Stimulated activated CD8-positive, alpha-beta memory T cell treated with anti-CD3 and anti-CD28 coated beads, Interleukin-15, amount 100 ng/mL, for 48 hours (primary cell): ENCODE measurements around the gene SNN.

Source experiments
- DNase-seq, 2 donors: peaks; one replicate each; pipeline ENCODE4 v3.0.0-alpha.2; 2020; ENCODE audit warnings: low read depth in 2 of 2

SNN gene

GRCh38 chr16:11667221-11667823 lies 933 bp upstream of the SNN start:
- DNase-seq, result no peak

GRCh38 chr16:11668623-11669379 lies 546 bp downstream of the SNN start:
- no peak for DNase-seq

- no peak for DNase-seq
Observed at GRCh38 chr16:11669380-11670146, 1.3 kb downstream of the SNN start.

DNA sequence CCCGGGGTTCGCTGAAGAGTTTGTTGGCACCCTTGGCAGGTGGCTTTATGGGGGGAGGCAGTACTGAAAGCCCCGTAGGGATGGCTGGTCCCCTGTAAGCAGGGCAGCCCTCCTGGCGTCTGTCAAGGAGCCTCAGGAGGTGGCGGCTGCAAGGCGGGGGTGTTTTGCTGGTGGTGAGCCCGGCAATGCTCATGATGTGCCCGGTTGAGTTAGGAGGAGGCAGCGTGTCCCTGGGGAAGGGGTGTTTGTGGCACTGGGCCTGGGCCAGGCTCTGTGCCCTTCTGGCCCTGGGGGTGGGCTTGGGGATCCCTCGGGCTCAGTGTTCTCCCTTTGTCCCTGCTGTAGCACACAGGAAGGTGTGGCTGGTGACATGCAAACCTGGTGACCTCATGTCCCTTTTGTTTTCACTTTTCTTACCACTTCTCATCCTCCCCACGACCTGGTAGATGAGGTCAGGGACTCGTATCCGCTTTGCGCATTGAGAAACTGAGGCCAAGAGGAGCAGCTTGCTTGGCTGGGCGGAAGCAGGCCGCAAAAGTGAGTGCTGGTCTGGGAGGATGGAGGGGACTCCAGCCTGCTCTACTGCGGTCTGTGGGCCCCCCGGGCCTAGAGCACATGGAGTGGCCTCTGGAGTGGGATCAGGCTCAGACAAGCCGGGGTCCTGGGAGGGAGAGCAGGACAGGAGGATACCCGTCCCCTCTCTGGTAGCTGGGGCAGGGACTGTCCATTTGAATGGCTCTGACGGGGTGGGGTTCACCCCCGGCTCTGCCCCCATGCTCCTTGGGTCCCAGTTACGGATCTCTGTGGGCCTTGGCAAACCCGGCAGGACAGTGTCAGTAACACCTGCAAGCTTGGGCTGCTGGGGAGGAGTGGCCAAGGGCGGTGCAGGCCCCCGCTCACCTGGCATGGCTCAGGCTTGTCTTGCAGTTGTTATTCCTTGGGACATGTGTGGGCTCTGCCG lies 2.2 kb downstream of the SNN start:
- DNase-seq, result no peak

DNA sequence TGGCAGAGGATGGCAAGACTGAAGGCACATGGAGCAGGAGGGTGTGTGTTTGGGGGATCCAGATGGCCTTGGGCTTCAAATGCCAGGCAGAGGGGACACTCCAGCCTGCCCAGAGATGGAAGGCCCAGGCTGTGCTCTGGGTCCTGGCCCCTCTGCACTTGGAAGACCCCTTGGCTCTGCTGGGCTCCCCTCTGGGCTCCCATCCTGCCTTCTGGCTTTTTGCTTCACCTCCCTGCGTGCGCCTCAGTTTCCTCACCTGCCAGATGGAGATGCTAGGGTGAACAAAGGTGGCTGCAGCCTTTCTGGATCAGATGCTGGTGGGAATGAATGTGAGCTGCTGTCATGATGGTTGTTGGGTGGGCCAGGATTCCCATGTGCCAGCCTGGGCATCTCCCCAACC lies 3.0 kb downstream of the SNN start:
- no peak for DNase-seq

- no peak for DNase-seq
Observed at GRCh38 chr16:11671676-11672075, 3.4 kb downstream of the SNN start.

GRCh38 chr16:11672206-11673090 lies 4.2 kb downstream of the SNN start:
- no peak for DNase-seq

DNA sequence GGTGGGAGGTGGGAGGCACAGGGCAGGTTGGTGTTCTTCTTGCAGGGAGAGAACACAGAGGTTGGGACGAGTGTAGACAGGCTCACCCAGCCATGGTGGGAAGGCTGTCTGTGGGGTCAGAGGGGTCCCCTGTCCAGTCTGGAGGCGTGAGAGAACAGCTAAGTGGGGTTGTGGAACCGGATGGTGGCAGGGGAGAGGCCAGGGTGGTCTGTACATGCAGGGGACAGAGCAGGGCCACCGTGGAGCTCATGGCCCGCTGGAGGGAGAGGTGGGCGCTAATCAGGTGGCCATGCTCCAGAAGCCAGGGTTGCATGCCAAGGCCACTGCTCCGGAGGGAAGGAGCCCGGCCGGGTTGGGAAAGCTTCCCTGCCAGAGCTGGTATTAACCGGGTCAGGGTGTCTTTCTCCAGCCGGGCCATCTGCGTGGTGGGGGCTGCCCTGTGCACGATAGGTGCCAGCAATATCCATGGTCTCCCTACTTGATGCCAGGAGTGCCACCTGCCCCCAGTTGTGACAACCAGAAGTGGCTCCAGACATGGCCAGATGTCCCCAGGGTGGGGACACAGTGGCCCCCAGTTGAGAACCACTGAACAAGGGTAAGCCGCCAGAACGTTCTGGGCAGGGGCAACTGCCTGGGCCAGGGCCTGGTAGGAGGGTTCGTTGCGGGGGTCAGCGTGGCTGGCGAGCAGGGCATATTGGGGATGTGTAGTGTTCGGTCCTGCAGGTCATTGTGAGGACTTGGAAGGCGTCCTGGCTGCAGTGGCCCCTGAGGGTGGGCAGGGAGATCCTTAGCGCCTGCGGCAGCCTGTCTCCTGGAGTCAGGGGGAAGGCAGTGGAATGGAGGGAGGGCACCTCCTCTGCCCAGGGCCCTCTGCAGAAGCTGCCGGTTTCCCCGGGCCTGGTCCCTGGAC lies 5.1 kb downstream of the SNN start:
- DNase-seq, result no peak

GRCh38 chr16:11674001-11674817 lies 6.0 kb downstream of the SNN start:
- DNase-seq, result no peak

DNA sequence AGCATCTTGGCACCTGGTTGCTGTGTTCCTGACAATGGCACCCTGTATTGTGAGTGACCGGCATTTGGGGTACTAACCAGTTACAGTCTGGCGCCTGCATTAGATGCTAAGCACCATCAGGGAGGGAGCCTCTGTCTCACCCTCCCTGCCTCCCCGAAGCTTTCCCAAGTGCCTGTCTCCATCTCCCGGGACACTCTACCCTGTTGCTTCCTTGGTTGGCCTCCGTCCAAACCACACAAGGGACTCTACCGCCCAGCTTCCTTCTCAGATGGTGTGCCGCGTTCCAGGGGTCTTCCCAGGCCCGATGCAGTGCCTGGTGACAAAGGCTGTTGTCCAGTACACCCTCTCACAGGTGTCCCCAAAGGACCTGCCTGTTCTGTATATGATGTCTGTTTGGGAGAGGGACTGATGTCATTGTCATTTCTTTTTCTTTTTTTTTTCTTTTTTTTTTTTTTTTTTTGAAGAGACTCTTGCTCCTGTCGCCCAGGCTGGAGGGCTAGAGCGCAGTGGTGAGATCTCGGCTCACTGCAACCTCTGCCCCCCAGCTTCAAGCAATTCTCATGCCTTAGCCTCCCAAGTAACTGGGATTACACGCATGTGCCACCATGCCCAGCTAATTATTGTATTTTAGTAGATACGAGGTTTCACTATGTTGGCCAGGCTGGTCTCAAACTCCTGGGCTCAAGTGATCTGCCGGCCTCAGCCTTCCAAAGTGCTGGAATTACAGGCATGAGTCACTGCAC lies 6.7 kb downstream of the SNN start:
- DNase-seq, result no peak

- DNase-seq, result no peak
Observed at GRCh38 chr16:11675561-11676511, 7.6 kb downstream of the SNN start.

- DNase-seq, result no peak
Observed at GRCh38 chr16:11676799-11677198, 8.5 kb downstream of the SNN start.

GRCh38 chr16:11677451-11677951 lies 9.2 kb downstream of the SNN start:
- no peak for DNase-seq

DNA sequence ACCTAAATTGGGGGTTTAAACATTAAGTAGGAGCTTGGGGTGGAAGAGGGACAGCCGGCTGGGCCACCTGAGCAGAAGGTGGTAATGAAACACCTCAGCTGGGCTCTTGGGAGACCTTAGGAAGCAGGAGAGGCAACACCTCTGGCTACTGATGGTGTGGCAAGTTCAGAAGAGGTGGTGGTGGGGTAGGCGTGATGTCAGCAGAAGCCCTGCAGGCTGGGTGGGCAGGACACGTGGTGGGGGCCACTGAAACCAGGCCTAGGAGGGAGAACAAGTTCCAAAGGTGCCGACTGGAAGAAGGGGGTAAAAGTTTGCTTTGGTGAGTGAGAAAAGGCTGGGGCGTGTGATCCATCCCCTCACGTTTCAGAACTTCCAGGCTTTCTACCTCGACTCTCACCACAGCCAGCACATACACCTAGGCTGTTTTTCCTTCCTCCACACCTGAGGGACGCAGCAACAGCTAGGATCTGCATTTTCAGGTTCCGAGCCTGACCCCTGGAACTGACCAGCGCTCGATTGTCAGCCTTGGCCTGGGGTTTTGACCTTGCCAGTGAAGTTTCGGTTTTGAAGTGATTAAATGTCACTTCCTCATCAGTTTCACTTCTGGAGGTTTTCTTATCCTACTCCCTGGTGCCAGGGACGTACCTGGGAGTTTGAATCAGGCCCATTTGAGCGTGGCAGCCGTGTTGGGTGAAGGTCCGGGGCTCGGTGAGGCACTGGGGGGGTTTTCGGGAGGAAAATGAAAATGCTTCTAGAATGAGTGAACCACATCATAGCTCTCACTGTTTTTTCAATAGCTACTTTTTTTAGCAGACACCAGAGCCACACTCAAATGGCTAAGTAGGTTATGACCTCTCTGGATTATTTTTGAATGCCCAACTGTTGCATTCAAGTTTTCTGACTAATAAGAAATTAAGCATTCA lies 10.0 kb downstream of the SNN start:
- DNase-seq, result no peak

- DNase-seq, result no peak
Observed at GRCh38 chr16:11679250-11679649, 11.0 kb downstream of the SNN start.
